ENCODE data around the gene ATP6V1E1. TPM values are rescaled to one million over a fixed set of nuclear protein-coding genes. Genes with fewer than 3 reads are reported as not detected.

Gene ATP6V1E1
- polyA plus RNA-seq, 3 donors = 114 to 147 (median 144) TPM

- H3K27me3 Mint-ChIP-seq (ENCODE audit: low read depth in 3 of 3) = peaks cover 0 to 10% (median 8%) of the 10 kb centered on the region in 3 donors
- no peaks in the 10 kb centered on the region for H3K36me3 Mint-ChIP-seq
- Histone ChIP-seq H3K27me3 (ENCODE audit: control insufficient read depth in 2 of 2, insufficient read depth in 2 of 2, low read length in 2 of 2) (no peaks in the 10 kb centered on the region), H2AFZ (ENCODE audit: insufficient read depth, low read depth, low read length, poor library complexity, severe bottlenecking) (no peak overlapping the region), H3K79me2 (ENCODE audit: insufficient read depth, low read length) (no peaks in the 10 kb centered on the region), H3K4me1 (ENCODE audit: control insufficient read depth in 1 of 2, insufficient read depth in 2 of 2, low read length in 2 of 2) (no peaks in the 10 kb centered on the region), H3K9me3 (replicated peaks in 1 of 2; ENCODE audit: control insufficient read depth in 1 of 2, insufficient read depth in 1 of 2, low read length in 2 of 2) (no peaks in the 10 kb centered on the region), H3K36me3 (replicated peaks in 1 of 2; ENCODE audit: control insufficient read depth in 1 of 2, insufficient read depth in 2 of 2, low read length in 2 of 2) (no peaks in the 10 kb centered on the region), H3K4me3 (replicated peaks in 1 of 3; ENCODE audit: low read depth in 2 of 3, low read length in 3 of 3) (no peak overlapping the region), H3K4me2 (replicated peaks; ENCODE audit: extremely low read depth, low read length, poor library complexity, severe bottlenecking) (no peak overlapping the region), H4K20me1 (ENCODE audit: insufficient read depth, low read length) (no peaks in the 10 kb centered on the region), H3K27ac (ENCODE audit: low read depth in 1 of 2, low read length in 2 of 2) (no peak overlapping the region), H3K9ac (ENCODE audit: insufficient read depth, low read length, poor library complexity, severe bottlenecking) (no peak overlapping the region)
- no peak for DNase-seq
- intact Hi-C loops (cut with micrococcal nuclease) = no loop called here
- no peaks in the 10 kb centered on the region for H3K9me3 Mint-ChIP-seq
- WGBS (ENCODE audit: insufficient coverage) = no CpG with 5 or more reads among the region's 5 CpGs
- H3K4me1 Mint-ChIP-seq = no peaks in the 10 kb centered on the region
- H3K4me3 Mint-ChIP-seq = no peak overlapping the region
- no peak overlapping the region for H3K27ac Mint-ChIP-seq
- no peak for TF ChIP-seq CTCF (IDR thresholded peaks at IDR 0.05)
Measured at GRCh38 chr22:17575151-17575550, 53.4 kb downstream of the ATP6V1E1 start.

- Histone ChIP-seq H4K20me1 (ENCODE audit: insufficient read depth, low read length) (no peaks in the 10 kb centered on the region), H3K4me3 (replicated peaks in 1 of 3; ENCODE audit: low read depth in 2 of 3, low read length in 3 of 3) (no peak overlapping the region), H3K9ac (ENCODE audit: insufficient read depth, low read length, poor library complexity, severe bottlenecking) (no peak overlapping the region), H3K4me2 (replicated peaks; ENCODE audit: extremely low read depth, low read length, poor library complexity, severe bottlenecking) (no peak overlapping the region), H3K79me2 (ENCODE audit: insufficient read depth, low read length) (no peaks in the 10 kb centered on the region), H2AFZ (ENCODE audit: insufficient read depth, low read depth, low read length, poor library complexity, severe bottlenecking) (no peak overlapping the region), H3K4me1 (ENCODE audit: control insufficient read depth in 1 of 2, insufficient read depth in 2 of 2, low read length in 2 of 2) (no peaks in the 10 kb centered on the region), H3K36me3 (replicated peaks in 1 of 2; ENCODE audit: control insufficient read depth in 1 of 2, insufficient read depth in 2 of 2, low read length in 2 of 2) (no peaks in the 10 kb centered on the region), H3K27ac (ENCODE audit: low read depth in 1 of 2, low read length in 2 of 2) (no peak overlapping the region), H3K9me3 (replicated peaks in 1 of 2; ENCODE audit: control insufficient read depth in 1 of 2, insufficient read depth in 1 of 2, low read length in 2 of 2) (no peaks in the 10 kb centered on the region), H3K27me3 (ENCODE audit: control insufficient read depth in 2 of 2, insufficient read depth in 2 of 2, low read length in 2 of 2) (no peaks in the 10 kb centered on the region)
- Mint-ChIP-seq H3K4me1 (no peaks in the 10 kb centered on the region), H3K4me3 (peak overlapping the region in 1 of 2 donors; percentile 36), H3K36me3 (no peaks in the 10 kb centered on the region), H3K27me3 (ENCODE audit: low read depth in 3 of 3) (peaks cover 4 to 13% (median 9%) of the 10 kb centered on the region in 3 donors), H3K27ac (no peak overlapping the region), H3K9me3 (peaks cover 0 to 3% (median 0%) of the 10 kb centered on the region in 7 donors)
- intact Hi-C loops (cut with micrococcal nuclease) = no loop called here
- 80% methylated on average over 21 of the region's 21 CpGs for WGBS (ENCODE audit: insufficient coverage)
- no peak for TF ChIP-seq CTCF (IDR thresholded peaks at IDR 0.05)
- no peak for DNase-seq
Measured at GRCh38 chr22:17570851-17571631, 57.5 kb downstream of the ATP6V1E1 start.

Measured in CD14-positive monocyte (primary cell).